HepG2 (cell line): Measurements from ENCODE around the gene ETS2. TPM values are rescaled to one million over a fixed set of nuclear protein-coding genes. Genes with fewer than 3 reads are reported as not detected.

Experiments used
- ATAC-seq: fragments of 200-7000 bp; cut with Tn5 transposase; 3 replicates; pipeline ENCODE4 v1.9.1; 2020; ENCODE audit warnings: mild to moderate bottlenecking, moderate library complexity
- BruUV-seq: library from RNA; stranded (reverse); fragments of 400-500 nt; replicated peaks from 2 replicates; lab custom pipeline; 2021; lab: Mats Ljungman, UMichigan
- CTCF ChIA-PET: fragments of 300-600 bp; formaldehyde crosslinking; extraction: SDS; loops from one replicate; lab custom pipeline; 2021; ENCODE audit warnings: low total read pairs, inconsistent platforms, low intra/inter-chr PET ratio; lab: Yijun Ruan, JAX
- POLR2A ChIA-PET: fragments of 350-600 bp; sonication (Branson Sonifier 250); formaldehyde crosslinking; loops from one replicate; lab custom pipeline; 2020; ENCODE audit warnings: antibody characterized with exemption, inconsistent platforms; lab: Yijun Ruan, JAX
- DNase-seq: peaks from one replicate; pipeline ENCODE4 v3.0.0-alpha.2; 2015; ENCODE audit warnings: low spot score
- FAIRE-seq: peaks from 3 replicates; lab custom pipeline; 2011; peaks lifted over from hg19 to GRCh38; lab: Jason Lieb, UNC
- H2AFZ ChIP-seq: one replicate; pipeline ENCODE4 v1.6.1; 2011; ENCODE audit warnings: low read length, inconsistent platforms
- H3K27ac ChIP-seq: fragments of 300-600 bp; 3 replicates; pipeline ENCODE4 v1.8.0; 2011; ENCODE audit warnings: mixed run types, mild to moderate bottlenecking, mixed read lengths, low read length, inconsistent platforms; ENCODE audit not compliant: insufficient read depth; ENCODE audit errors: extremely low read length
- H3K27me3 ChIP-seq, 2 experiments: fragments of 200-600 bp in 1 of 2; 2 replicates in 1 of 2; 3 replicates in 1 of 2; pipeline versions ENCODE4 v1.6.0 to v1.8.0; 2011; ENCODE audit warnings: low read length in 2 of 2, mild to moderate bottlenecking in 2 of 2, moderate library complexity in 2 of 2, inconsistent platforms in 1 of 2; ENCODE audit not compliant: insufficient read depth in 2 of 2, control insufficient read depth in 1 of 2
- H3K36me3 ChIP-seq, 2 experiments: fragments of 200-600 bp in 1 of 2; replicated peaks in 1 of 2; 2 replicates in 1 of 2; 3 replicates in 1 of 2; pipeline versions ENCODE4 v1.5.1 to v1.8.0; 2011; ENCODE audit warnings: low read length in 2 of 2, inconsistent platforms in 1 of 2; ENCODE audit not compliant: insufficient read depth in 2 of 2, control insufficient read depth in 1 of 2
- H3K4me1 ChIP-seq: 2 replicates; pipeline ENCODE4 v1.5.1; 2012; ENCODE audit warnings: low read length, inconsistent platforms; ENCODE audit not compliant: insufficient read depth
- H3K4me2 ChIP-seq: 2 replicates; pipeline ENCODE4 v1.6.0; 2011; ENCODE audit warnings: low read depth, low read length, inconsistent platforms
- H3K4me3 ChIP-seq, 3 experiments: fragments of 200-600 bp in 1 of 3; sonication (generic), shearing (Covaris generic) in 1 of 3; replicated peaks in 1 of 3; 2 replicates each; pipeline ENCODE4 v1.5.1; 2011 to 2016; ENCODE audit warnings: low read length in 3 of 3, inconsistent platforms in 2 of 3, low read depth in 2 of 3, mild to moderate bottlenecking in 2 of 3, control low read depth in 1 of 3, mixed read lengths in 1 of 3; ENCODE audit not compliant: insufficient read depth in 1 of 3
- H3K79me2 ChIP-seq: one replicate; pipeline ENCODE4 v1.6.1; 2011; ENCODE audit warnings: low read length, inconsistent platforms; ENCODE audit not compliant: insufficient read depth
- H3K9ac ChIP-seq: 2 replicates; pipeline ENCODE4 v1.6.0; 2011; ENCODE audit warnings: mild to moderate bottlenecking, low read depth, low read length, inconsistent platforms; ENCODE audit not compliant: insufficient read depth
- H3K9me3 ChIP-seq: 2 replicates; pipeline ENCODE4 v1.5.1; 2012; ENCODE audit warnings: mild to moderate bottlenecking, low read length
- H4K20me1 ChIP-seq: 2 replicates; pipeline ENCODE4 v1.6.0; 2011; ENCODE audit warnings: inconsistent platforms, mild to moderate bottlenecking, low read length, moderate library complexity; ENCODE audit not compliant: insufficient read depth
- CEBPG ChIP-seq: IDR thresholded peaks from 2 replicates; pipeline ENCODE4 v1.6.1; 2016
- HES4 ChIP-seq: sonication (generic); formaldehyde crosslinking; IDR thresholded peaks from 2 replicates; pipeline ENCODE4 v1.9.0; 2021; ENCODE audit warnings: mild to moderate bottlenecking, missing genetic modification reagents, borderline replicate concordance
- ZC3H13 ChIP-seq: sonication (generic); formaldehyde crosslinking; IDR thresholded peaks from 2 replicates; pipeline ENCODE4 v1.8.1; 2023; ENCODE audit warnings: mild to moderate bottlenecking, missing genetic modification reagents, moderate library complexity
- ZNF496 ChIP-seq: sonication (generic); formaldehyde crosslinking; IDR thresholded peaks from 2 replicates; pipeline ENCODE4 v1.8.1; 2023; ENCODE audit warnings: mild to moderate bottlenecking, moderate library complexity, missing genetic modification reagents; ENCODE audit not compliant: insufficient replicate concordance
- ZSCAN9 ChIP-seq: IDR thresholded peaks from 2 replicates; pipeline ENCODE4 v1.6.1; 2016; ENCODE audit warnings: borderline replicate concordance
- WGBS: methylation state at CpG from one replicate; pipeline ENCODE4 v1.1.6; 2017; ENCODE audit warnings: low lambda C conversion rate; 5-methylcytosine and 5-hydroxymethylcytosine counted together
- in situ Hi-C: cut with HindIII; loops from 2 replicates; pipeline ENCODE4 v1.10.0; 2017; ENCODE audit warnings: low pct_unique_long_range_greater_than_20kb; ENCODE audit not compliant: extremely low pct_ligation_motif_present
- intact Hi-C: fragments of 100-400 bp; cut with micrococcal nuclease; formaldehyde crosslinking; loops from one replicate; pipeline ENCODE4 v1.10.0; 2022; ENCODE audit not compliant: unreplicated experiment
- polyA plus RNA-seq, 8 experiments: library from polyadenylated mRNA; depleted of rRNA in 3 of 8; stranded (reverse) in 7 of 8; unstranded in 1 of 8; fragments of >200 nt; fragmentation: Illumina TruSeq in 4 of 8; extraction: Trizol in 4 of 8; gene quantifications; 2 replicates each; pipeline versions ENCODE4 v1.2.1 to v1.2.3, GENCODE V29; 2011 to 2016; ENCODE audit warnings: low read depth in 4 of 8, missing spikeins in 1 of 8, mixed read lengths in 1 of 8; ENCODE audit not compliant: insufficient read depth in 1 of 8
- total RNA-seq, 5 experiments: library from RNA; depleted of rRNA; stranded (reverse); fragments of >200 nt; fragmentation: Illumina TruSeq; extraction: Trizol; gene quantifications; 2 replicates each; pipeline ENCODE4 v1.2.3, GENCODE V29; 2016; ENCODE audit warnings: low read depth in 1 of 5
- TF ChIP-seq, protein P1 (sequence below): sonication (generic); formaldehyde crosslinking; IDR thresholded peaks from 2 replicates; pipeline ENCODE4 v1.8.0; 2023; ENCODE audit warnings: mild to moderate bottlenecking, missing genetic modification reagents
- TF ChIP-seq, protein P2 (sequence below): sonication (generic); formaldehyde crosslinking; IDR thresholded peaks from 2 replicates; pipeline ENCODE4 v1.4.0; 2020; ENCODE audit warnings: missing genetic modification reagents, borderline replicate concordance
- TF ChIP-seq, protein P3 (sequence below): sonication (generic); formaldehyde crosslinking; IDR thresholded peaks from 2 replicates; pipeline ENCODE4 v1.4.0; 2020; ENCODE audit warnings: mild to moderate bottlenecking, missing genetic modification reagents

ETS2 gene
- total and polyA plus RNA-seq, 2 of the 13 experiments (the other 11 are each of a cell fraction or from before 2014, with no cell fraction given): 24.6 to 64.4 TPM

DNA sequence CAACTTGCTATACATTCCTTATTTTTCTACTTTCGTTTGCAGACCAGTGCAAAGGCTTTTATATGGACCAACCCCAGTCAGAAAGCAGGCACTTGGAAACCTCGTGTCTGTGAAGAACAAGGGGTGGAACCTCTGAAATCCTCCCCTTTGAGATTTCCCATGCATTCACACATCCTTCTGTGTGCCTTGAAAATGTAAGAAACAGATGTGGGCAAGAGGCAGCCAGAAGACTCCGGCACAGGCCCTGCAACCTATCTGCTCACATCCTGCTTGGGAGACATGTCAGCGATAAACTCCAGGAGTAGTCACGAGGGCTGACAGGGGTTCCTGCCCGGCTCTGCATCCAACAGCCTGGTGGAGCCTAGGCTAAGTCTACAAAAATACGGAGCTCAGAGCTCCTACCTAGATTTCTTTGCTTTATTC is 42.5 kb downstream of the ETS2 start:
- Histone ChIP-seq H3K9ac (no peak overlapping the region), H3K4me1 (peaks cover 34% of the 10 kb centered on the region), H3K9me3 (no peaks in the 10 kb centered on the region), H3K79me2 (no peaks in the 10 kb centered on the region), H2AFZ (no peak overlapping the region), H3K4me2 (no peak overlapping the region), H3K27me3 (no peaks in the 10 kb centered on the region), H4K20me1 (no peaks in the 10 kb centered on the region), H3K36me3 (no peaks in the 10 kb centered on the region), H3K4me3 (no peak overlapping the region), H3K27ac (no peak overlapping the region)
- no peak for ATAC-seq
- in situ Hi-C loops (no loop called here), intact Hi-C loops (no loop called here)
- no peak for DNase-seq
- WGBS: 75% methylated on average over 4 of the region's 7 CpGs
- ChIA-PET POLR2A (no interaction called here), CTCF (no interaction called here)
- FAIRE-seq: no peak
- no TSS peak for BruUV-seq
- TF ChIP-seq, protein P1, sequence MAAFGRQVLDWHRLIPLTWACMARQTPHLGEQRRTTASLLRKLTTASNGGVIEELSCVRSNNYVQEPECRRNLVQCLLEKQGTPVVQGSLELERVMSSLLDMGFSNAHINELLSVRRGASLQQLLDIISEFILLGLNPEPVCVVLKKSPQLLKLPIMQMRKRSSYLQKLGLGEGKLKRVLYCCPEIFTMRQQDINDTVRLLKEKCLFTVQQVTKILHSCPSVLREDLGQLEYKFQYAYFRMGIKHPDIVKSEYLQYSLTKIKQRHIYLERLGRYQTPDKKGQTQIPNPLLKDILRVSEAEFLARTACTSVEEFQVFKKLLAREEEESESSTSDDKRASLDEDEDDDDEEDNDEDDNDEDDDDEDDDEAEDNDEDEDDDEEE (CRISPR knock-in tag): no peak
- TF ChIP-seq, protein P2, sequence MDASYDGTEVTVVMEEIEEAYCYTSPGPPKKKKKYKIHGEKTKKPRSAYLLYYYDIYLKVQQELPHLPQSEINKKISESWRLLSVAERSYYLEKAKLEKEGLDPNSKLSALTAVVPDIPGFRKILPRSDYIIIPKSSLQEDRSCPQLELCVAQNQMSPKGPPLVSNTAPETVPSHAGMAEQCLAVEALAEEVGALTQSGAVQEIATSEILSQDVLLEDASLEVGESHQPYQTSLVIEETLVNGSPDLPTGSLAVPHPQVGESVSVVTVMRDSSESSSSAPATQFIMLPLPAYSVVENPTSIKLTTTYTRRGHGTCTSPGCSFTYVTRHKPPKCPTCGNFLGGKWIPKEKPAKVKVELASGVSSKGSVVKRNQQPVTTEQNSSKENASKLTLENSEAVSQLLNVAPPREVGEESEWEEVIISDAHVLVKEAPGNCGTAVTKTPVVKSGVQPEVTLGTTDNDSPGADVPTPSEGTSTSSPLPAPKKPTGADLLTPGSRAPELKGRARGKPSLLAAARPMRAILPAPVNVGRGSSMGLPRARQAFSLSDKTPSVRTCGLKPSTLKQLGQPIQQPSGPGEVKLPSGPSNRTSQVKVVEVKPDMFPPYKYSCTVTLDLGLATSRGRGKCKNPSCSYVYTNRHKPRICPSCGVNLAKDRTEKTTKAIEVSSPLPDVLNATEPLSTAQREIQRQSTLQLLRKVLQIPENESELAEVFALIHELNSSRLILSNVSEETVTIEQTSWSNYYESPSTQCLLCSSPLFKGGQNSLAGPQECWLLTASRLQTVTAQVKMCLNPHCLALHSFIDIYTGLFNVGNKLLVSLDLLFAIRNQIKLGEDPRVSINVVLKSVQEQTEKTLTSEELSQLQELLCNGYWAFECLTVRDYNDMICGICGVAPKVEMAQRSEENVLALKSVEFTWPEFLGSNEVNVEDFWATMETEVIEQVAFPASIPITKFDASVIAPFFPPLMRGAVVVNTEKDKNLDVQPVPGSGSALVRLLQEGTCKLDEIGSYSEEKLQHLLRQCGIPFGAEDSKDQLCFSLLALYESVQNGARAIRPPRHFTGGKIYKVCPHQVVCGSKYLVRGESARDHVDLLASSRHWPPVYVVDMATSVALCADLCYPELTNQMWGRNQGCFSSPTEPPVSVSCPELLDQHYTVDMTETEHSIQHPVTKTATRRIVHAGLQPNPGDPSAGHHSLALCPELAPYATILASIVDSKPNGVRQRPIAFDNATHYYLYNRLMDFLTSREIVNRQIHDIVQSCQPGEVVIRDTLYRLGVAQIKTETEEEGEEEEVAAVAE (CRISPR knock-in tag): no peak
- TF ChIP-seq ZC3H13 (CRISPR knock-in tag): no peak
- TF ChIP-seq HES4 (CRISPR knock-in tag): no peak
- no peak for TF ChIP-seq ZSCAN9 (CRISPR knock-in tag)
- TF ChIP-seq CEBPG (CRISPR knock-in tag): no peak
- no peak for TF ChIP-seq ZNF496 (CRISPR knock-in tag)
- TF ChIP-seq, protein P3, sequence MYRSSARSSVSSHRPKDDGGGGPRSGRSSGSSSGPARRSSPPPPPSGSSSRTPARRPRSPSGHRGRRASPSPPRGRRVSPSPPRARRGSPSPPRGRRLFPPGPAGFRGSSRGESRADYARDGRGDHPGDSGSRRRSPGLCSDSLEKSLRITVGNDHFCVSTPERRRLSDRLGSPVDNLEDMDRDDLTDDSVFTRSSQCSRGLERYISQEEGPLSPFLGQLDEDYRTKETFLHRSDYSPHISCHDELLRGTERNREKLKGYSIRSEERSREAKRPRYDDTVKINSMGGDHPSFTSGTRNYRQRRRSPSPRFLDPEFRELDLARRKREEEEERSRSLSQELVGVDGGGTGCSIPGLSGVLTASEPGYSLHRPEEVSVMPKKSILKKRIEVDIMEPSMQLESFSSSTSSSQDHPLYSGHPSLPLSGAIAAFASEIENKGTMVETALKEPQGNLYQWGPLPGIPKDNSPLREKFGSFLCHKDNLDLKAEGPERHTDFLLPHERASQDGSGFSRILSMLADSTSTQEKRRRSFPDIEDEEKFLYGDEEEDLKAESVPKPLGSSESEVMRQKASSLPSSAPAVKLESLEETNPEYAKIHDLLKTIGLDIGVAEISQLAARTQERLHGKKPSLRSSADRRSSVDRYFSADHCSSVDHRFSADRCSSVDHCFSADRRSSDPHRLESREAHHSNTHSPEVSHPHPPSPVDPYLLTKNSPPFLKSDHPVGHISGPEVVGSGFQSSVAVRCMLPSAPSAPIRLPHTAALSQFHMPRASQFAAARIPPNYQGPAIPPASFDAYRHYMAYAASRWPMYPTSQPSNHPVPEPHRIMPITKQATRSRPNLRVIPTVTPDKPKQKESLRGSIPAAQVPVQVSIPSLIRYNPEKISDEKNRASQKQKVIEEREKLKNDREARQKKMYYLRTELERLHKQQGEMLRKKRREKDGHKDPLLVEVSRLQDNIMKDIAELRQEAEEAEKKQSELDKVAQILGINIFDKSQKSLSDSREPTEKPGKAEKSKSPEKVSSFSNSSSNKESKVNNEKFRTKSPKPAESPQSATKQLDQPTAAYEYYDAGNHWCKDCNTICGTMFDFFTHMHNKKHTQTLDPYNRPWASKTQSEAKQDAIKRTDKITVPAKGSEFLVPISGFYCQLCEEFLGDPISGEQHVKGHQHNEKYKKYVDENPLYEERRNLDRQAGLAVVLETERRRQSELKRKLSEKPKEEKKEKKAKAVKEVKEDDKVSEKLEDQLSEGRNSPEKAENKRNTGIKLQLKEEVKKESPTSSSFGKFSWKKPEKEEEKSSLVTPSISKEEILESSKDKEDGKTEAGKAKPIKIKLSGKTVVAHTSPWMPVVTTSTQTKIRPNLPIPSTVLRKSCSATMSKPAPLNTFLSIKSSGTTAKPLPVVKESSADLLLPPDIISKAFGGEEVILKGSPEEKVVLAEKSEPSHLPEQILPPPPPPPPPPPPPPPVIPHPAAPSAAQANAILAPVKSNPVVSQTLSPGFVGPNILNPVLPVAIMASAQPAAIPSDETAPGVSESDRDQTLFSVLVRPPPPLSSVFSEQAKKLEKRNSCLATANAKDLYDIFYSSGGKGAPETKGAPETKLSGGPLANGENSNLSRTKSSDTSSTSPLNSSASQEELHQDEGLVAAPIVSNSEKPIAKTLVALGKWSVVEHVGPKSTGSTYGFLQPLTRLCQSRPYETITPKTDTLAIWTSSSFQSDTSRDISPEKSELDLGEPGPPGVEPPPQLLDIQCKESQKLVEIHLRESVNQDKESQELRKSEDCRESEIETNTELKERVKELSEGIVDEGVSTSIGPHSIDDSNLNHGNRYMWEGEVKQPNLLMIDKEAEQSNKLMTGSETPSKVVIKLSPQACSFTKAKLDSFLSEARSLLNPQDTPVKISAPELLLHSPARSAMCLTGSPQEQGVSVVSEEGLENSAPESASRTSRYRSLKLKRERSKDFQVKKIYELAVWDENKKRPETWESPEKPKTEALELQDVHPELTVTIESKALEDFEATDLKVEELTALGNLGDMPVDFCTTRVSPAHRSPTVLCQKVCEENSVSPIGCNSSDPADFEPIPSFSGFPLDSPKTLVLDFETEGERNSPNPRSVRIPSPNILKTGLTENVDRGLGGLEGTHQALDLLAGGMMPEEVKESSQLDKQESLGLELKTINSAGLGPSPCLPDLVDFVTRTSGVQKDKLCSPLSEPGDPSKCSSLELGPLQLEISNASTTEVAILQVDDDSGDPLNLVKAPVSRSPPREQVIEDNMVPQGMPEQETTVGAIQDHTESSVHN (CRISPR knock-in tag): no peak
